GM19193 (cell line): Measurements from ENCODE around the gene RNASE7.

Experiments
- POLR2A ChIP-seq: IDR thresholded peaks from 4 replicates; pipeline ENCODE4 v1.6.1; 2011; ENCODE audit not compliant: insufficient read depth, insufficient read length; ENCODE audit errors: extremely low read depth

RNASE7 gene

DNA sequence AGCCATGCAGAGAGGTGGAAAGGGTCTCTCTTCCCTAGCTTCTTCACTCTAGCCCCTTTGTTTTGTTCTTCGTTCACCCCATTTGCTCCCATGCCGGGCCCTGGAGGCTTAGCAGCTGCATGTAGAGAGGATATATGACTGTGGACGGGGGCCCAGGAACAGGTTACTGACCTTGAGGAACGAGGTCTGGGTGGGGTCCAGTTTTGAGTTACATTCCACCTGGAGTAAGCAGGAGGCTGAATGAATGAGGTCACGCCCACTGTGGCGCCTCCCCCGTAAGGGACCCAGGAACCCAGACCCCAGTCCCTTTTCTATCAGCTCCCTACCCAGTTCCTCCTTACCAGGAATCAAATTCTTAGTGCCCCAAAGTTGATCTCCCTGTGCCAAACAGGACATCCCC lies 23.9 kb upstream of the RNASE7 start:
- no peak for TF ChIP-seq POLR2A

DNA sequence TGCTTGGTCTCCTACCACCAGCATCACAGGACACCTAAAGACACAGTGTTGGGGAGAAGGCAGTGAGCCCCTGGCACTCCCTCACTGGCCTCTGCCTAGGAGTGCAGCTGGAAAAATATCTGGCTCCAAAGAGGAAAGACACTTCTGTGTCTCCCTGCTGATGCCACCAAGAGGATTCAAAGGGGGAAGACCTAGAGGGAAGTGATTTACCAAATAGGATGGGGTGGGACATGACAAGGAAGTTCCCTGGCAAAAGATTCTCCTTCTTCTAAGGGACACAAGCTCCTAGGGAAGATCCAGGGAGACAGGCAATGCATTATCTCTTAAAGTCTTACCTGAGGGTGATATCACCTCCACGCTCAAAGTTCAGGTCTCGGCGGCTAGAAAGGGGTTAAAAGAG lies 23.4 kb upstream of the RNASE7 start:
- no peak for TF ChIP-seq POLR2A

DNA sequence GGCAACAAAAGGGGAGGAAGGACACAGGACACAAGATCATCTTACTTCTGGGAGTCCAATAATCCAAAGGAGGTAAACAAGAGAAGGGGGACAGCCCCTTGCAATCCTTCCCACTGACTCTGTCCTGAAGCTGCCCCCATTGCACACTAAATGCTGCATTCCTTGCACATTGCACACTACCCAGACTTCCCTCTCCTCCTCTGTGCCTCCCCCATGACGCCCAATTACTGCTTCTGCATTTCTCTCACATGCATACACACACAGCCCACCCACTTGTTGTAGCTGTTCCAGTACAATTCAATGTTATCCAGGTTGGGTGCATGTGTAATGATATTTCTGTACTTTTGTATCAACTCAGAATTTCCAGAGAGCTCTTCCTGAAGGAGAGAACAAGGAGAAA lies 22.8 kb upstream of the RNASE7 start:
- no peak for TF ChIP-seq POLR2A

DNA sequence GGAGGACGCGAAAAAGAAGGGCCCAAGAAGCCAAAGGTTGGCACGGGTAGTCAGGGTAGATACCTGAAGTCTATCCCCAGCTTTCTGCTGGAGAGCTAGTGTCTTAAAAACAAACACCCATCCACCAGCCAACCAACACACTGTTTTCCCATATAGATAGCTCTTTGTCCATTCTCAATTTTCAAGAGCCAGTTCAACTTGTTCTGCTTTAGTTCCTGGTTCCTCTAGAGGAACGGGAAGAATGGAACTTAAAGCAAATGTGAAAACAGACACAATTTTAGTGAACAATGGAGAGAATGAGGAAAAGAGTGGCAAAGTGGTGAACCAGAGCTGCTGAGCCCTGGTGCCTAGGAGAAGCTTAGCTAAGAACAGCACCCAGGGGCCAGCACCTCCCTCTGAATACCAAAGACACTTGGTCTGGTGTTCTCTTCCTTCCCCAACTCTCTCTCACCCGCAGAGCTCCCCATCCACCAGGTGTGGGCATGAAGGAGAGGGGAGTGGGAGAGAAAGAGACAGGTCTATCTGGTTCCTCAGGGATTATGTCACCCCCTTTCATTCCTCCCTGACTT lies 21.1 kb upstream of the RNASE7 start:
- no peak for TF ChIP-seq POLR2A

DNA sequence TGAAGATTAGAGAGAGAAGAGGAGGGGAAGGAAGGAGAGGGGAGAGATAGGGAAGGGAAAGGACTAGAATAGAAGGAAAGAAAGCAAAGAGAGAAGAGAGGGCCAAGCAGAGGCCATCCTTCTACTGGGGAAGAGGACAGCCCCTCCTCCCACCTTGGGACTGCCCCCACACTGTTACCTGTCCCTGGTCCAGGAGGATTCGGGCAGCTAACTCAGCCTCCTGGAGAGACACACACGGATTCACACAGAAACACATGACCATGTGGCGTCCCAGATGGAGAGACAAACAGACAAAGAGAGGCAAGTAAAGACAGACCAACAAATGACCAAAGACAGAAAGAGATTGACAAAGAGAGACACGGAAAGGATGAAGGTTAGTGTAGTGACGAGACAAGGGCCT lies 19.5 kb upstream of the RNASE7 start:
- TF ChIP-seq POLR2A = no peak

DNA sequence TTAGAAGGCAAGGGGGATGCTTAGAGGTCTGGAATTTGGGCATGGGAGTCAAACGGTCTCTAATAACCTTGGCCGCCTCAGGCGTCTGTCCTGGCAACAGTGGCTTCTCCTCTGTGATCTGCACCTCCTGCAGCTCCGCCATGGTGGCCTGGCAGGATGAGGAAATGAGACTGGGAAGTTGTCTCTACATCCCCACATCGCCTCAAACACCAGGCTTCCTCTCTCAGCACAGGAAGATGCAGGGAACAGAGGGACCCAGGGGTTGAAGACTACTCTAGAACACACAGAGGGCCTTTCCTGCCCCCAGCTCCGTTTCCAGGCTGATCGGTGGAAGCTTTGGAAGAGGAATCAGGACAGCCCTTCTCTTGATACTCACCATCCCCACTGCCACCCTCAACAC lies 19.0 kb upstream of the RNASE7 start:
- no peak for TF ChIP-seq POLR2A

DNA sequence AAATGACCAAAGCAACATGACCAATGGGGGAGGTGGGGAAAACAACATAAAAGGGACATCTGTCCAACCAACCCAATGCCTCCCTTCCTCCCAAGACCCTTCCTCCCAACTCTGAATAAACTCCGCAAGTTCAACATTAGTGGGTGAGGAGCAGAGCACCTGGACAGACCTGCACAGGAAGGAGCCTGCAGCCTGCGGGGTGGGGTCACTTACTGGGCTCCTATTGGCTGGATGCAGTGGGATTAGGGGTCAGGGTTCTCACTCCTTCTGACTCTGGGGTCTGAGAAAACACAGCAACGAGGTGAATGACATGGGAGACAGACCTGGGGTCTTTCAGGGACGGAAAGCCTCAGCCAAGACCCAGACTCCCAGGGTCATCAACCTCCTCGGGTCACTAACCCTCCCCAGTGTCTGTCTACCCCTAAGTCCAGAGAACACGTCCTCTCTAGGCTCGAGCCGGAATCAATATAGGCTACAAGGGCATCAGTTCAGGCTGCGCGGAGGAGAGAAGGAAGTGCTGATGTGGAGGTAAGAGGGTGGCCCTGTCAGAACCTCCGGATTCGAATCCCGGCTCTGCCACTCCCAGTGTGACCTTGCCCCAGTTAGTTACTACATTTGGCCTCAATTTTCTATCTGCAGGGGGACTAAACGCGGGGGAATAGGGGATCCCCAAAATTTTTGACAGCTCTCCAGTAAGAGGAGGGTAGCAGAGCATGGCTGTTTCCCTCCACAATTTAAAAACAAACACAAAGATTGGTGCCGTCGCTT lies 18.2 kb upstream of the RNASE7 start:
- no peak for TF ChIP-seq POLR2A

DNA sequence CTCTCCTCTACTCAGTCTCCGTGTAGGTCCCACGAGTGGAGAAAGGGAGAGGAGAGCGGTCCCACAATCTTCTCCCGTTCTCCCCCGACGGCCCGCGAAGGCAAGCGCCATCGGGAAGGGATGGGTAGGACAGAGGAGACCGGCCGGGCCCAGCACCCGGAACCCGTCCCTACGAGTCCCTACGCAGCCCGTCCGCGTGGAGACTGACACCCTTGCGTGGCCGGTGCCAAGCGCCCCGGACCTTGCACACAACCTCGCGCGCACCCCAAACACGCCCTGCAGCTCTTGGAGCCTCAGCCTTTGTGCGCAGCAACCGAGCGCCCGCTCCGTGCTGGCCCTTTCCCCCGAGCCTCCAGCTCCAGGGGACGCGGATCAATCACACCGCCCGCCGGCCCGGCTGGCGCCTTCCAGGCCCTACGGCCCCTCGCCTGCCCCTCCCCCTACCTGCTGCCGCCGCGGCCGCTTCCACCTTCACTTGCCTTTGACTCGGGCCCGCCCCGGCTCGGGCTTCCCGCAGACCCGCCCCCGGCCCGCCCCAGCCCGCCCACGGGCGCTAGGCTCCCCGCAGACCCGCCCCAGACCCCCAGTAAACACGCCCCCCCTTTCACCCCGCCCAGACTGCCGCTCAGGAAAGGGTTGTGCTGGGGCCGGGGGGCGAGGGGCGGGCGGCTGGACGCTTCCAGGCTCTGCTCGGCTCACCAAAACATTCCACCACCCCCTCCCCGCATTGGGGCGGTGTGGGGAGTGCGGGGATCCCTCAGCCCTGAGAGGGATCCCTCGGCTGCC lies 17.4 kb upstream of the RNASE7 start, which contains the start of gene NDRG2:
NDRG2 (minus strand) TSS at position 477 of the 786 bp plus-strand sequence. CDS start 1,746 bp downstream, outside the sequence.
- TF ChIP-seq POLR2A = no peak

DNA sequence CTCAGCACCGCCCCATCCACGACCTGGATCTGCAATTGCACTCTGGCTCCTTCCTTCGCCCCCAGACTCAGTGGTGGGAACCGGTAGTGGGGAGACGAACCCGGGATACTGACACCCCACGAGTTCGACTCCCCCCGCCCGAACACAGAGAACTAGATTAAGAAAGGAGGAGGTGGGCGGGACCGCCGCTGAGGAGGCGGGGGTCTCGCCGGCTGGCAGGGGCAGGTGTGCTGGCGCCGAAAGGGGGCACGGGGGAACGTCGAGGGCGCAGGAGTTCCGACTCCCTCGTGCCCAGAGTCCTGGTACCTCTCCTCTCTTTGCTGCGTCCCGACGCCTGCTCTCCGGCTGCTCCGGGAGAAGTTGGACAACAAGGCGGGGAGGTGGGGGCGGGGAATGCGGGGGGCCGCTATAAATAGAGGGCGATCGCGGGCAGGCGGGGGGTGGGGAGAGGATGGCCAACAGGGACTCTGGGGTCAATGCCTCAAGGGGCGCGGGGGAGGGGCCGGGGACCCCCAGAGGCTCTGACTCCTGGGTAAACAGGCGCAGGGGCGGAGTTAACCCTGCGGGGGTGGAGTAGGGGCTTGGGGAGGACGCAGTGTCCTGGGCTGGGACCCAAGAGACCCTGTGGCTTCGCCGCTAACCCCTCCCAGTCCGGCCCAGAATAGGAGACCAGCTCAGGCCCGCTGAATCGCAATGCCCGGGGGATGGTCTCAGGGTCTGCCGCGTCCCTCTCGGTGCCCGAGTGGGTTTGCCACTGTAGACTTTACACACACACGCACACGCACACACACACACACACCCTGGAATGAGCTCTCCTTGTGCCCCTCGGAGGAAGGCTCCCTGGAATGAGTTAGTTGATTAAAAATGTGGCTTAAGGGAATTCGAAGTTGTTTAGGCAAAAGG lies 16.5 kb upstream of the RNASE7 start:
- TF ChIP-seq POLR2A = no peak

DNA sequence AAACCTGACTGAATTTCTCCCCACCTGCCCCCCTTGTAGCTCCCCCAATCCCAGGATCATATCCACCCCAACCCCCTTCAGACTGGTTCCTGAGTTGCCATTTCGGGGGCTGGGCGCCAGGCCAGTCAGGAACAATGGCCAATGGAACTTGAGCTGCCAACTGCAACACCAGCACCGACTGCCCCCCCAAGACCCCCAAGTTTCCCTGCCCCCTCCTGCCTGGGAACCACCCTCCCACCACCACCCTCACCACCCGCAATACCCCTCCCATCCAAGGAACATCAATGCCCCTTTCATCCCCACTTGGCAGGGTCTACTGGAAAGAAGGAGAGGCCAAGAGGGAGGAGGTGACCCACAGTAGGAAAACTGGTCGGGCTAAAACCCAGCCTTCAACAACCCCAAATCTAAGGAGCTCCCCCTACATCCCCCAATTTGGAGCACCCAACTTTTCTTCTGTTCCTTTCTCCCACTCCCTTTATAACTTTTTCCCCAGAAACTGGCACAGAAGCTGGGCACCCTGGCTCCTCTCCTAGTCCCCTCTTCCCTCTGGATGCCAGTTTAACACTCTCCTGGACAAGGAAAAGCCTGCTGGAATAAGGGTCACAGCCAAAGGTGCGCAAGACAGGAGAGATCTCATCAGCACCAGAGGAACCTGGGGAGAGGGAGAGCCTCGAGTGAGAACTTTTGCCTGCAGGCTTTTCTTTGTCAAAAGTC lies 15.7 kb upstream of the RNASE7 start:
- TF ChIP-seq POLR2A = no peak

DNA sequence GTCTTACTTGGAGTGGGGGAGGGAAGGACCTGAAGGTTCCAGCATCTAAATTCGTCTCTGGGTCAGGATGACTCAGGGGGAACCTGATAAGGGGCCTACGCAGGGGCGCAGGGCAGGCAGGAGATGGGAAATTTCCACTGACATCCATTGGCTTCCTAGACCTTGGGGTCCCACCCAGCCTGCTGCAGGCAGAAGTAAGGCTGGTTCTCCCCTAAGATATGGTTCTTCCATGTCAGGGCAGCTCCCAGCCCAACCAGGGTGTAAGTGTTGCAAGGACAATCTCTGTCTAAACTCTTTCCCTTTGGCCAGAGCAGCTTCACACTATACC lies 15.2 kb upstream of the RNASE7 start:
- TF ChIP-seq POLR2A = no peak

DNA sequence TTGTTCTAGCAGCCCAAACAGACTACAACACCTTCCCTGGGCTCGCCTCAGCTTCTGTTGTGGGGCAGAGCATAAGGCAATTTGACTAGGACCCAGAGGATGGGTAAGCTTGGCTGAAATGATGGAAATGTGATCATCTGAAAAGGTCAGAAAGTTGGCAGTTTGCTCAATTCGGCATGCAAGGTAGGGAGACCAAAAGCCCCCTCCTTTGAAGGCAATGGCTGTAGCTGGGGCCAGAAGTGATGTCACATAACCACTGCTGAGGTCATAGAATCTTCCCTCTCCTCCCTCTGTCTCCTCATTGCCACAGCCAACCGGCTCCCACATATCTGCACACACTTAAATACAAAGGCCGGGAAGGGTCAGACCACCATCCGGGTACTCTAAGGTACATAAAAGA lies 12.2 kb upstream of the RNASE7 start, which contains the start of gene TPPP2:
TPPP2 (plus strand) TSS at position 301 of the 400 bp plus-strand sequence. CDS start 365 bp downstream, outside the sequence.
- TF ChIP-seq POLR2A = no peak

DNA sequence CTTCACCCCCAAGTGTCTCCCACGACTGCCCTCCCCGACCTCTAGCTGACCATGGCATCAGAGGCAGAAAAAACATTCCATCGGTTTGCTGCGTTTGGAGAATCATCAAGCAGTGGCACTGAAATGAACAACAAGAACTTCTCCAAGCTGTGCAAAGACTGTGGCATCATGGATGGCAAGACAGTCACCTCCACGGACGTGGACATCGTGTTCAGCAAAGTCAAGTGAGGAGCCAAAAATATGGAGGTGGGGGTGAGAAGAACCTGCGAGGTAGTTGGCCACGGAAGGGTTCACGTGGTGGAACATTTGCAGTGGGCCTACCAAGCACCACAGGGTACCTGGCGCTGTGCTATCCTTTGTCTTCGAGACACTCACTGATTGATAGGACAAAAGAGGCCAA lies 11.6 kb upstream of the RNASE7 start:
- no peak for TF ChIP-seq POLR2A
